CD14-positive monocyte (primary cell): Measurements from ENCODE around the gene ANXA4. TPM values are rescaled to one million over a fixed set of nuclear protein-coding genes. Genes with fewer than 3 reads are reported as not detected.
"Not testable (repeated sequence)": the region's sequence is repeated elsewhere in the genome, so short reads cannot be mapped to it uniquely, and the experiment has no call there.

Experiments used
- DNase-seq, 3 donors: peaks; one replicate each; pipeline ENCODE4 v3.0.0-alpha.2; 2011 to 2022
- H2AFZ ChIP-seq: 2 replicates; pipeline ENCODE4 v1.6.0; 2012; ENCODE audit warnings: mild to moderate bottlenecking, low read depth, low read length, inconsistent platforms; ENCODE audit not compliant: insufficient read depth, poor library complexity, severe bottlenecking
- H3K27ac ChIP-seq, 2 donors: 1 replicate in 1 of 2; 2 replicates in 1 of 2; pipeline ENCODE4 v1.5.1; 2012 to 2013; ENCODE audit warnings: low read length in 2 of 2, control low read depth in 1 of 2, inconsistent platforms in 1 of 2, low read depth in 1 of 2, mild to moderate bottlenecking in 1 of 2
- H3K27me3 ChIP-seq, 2 donors: one replicate each; pipeline versions ENCODE4 v1.6.0 to v1.6.1; 2011 to 2013; ENCODE audit warnings: low read length in 2 of 2; ENCODE audit not compliant: control insufficient read depth in 2 of 2, insufficient read depth in 2 of 2
- H3K36me3 ChIP-seq, 2 donors: replicated peaks in 1 of 2; 1 replicate in 1 of 2; 2 replicates in 1 of 2; pipeline versions ENCODE4 v1.5.1 to v1.6.1; 2012 to 2013; ENCODE audit warnings: low read length in 2 of 2, control low read depth in 1 of 2, inconsistent platforms in 1 of 2, mild to moderate bottlenecking in 1 of 2; ENCODE audit not compliant: insufficient read depth in 2 of 2, control insufficient read depth in 1 of 2
- H3K4me1 ChIP-seq, 2 donors: 1 replicate in 1 of 2; 2 replicates in 1 of 2; pipeline versions ENCODE4 v1.5.1 to v1.6.1; 2012 to 2013; ENCODE audit warnings: low read length in 2 of 2, control low read depth in 1 of 2, inconsistent platforms in 1 of 2, mild to moderate bottlenecking in 1 of 2, moderate library complexity in 1 of 2; ENCODE audit not compliant: insufficient read depth in 2 of 2, control insufficient read depth in 1 of 2
- H3K4me2 ChIP-seq: replicated peaks from 2 replicates; pipeline ENCODE3; 2012; ENCODE audit warnings: low read length, moderate library complexity, mild to moderate bottlenecking; ENCODE audit not compliant: poor library complexity, severe bottlenecking; ENCODE audit errors: extremely low read depth
- H3K4me3 ChIP-seq, 3 experiments: fragments of 200-600 bp in 1 of 3; sonication (generic) in 1 of 3; replicated peaks in 1 of 3; 1 replicate in 2 of 3; 2 replicates in 1 of 3; pipeline ENCODE4 v1.5.1; 2011 to 2013; ENCODE audit warnings: low read length in 3 of 3, mild to moderate bottlenecking in 3 of 3, control low read depth in 2 of 3, low read depth in 2 of 3, inconsistent platforms in 1 of 3, moderate library complexity in 1 of 3
- H3K79me2 ChIP-seq: 2 replicates; pipeline ENCODE4 v1.6.0; 2012; ENCODE audit warnings: mild to moderate bottlenecking, control low read depth, inconsistent platforms, low read length, moderate library complexity; ENCODE audit not compliant: insufficient read depth
- H3K9ac ChIP-seq: 2 replicates; pipeline ENCODE4 v1.6.0; 2017; ENCODE audit warnings: low read length, mild to moderate bottlenecking; ENCODE audit not compliant: insufficient read depth, poor library complexity, severe bottlenecking
- H3K9me3 ChIP-seq, 2 donors: replicated peaks in 1 of 2; 1 replicate in 1 of 2; 2 replicates in 1 of 2; pipeline versions ENCODE4 v1.5.1 to v1.6.1; 2012 to 2013; ENCODE audit warnings: low read length in 2 of 2, control low read depth in 1 of 2; ENCODE audit not compliant: control insufficient read depth in 1 of 2, insufficient read depth in 1 of 2
- H4K20me1 ChIP-seq: 2 replicates; pipeline ENCODE4 v1.6.0; 2012; ENCODE audit warnings: mild to moderate bottlenecking, low read length, control low read depth, moderate library complexity; ENCODE audit not compliant: insufficient read depth
- H3K27ac Mint-ChIP-seq, 7 donors: one replicate each; pipeline ENCODE4 v1.8.0; 2020; ENCODE audit warnings: mild to moderate bottlenecking in 7 of 7, mixed read lengths in 7 of 7, moderate library complexity in 6 of 7, inconsistent platforms in 2 of 7
- H3K27me3 Mint-ChIP-seq, 3 donors: one replicate each; pipeline ENCODE4 v1.8.0; 2021 to 2022; ENCODE audit warnings: low read depth in 3 of 3, mild to moderate bottlenecking in 3 of 3, mixed read lengths in 3 of 3, moderate library complexity in 3 of 3, inconsistent platforms in 1 of 3
- H3K36me3 Mint-ChIP-seq, 2 donors: one replicate each; pipeline ENCODE4 v1.8.0; 2020; ENCODE audit warnings: mixed read lengths in 2 of 2, inconsistent platforms in 1 of 2, mild to moderate bottlenecking in 1 of 2
- H3K4me1 Mint-ChIP-seq: one replicate; pipeline ENCODE4 v1.8.0; 2020; ENCODE audit warnings: mild to moderate bottlenecking, mixed read lengths
- H3K4me3 Mint-ChIP-seq, 2 donors: one replicate each; pipeline ENCODE4 v1.8.0; 2020; ENCODE audit warnings: mild to moderate bottlenecking in 2 of 2, mixed read lengths in 2 of 2, moderate library complexity in 1 of 2
- H3K9me3 Mint-ChIP-seq, 7 donors: one replicate each; pipeline ENCODE4 v1.8.0; 2020 to 2022; ENCODE audit warnings: mixed read lengths in 7 of 7, mild to moderate bottlenecking in 6 of 7, moderate library complexity in 6 of 7, inconsistent platforms in 2 of 7
- CTCF ChIP-seq: fragments of 200-600 bp; IDR thresholded peaks from one replicate; pipeline ENCODE4 v1.8.0; 2022; ENCODE audit warnings: antibody characterized with exemption, mild to moderate bottlenecking
- WGBS: methylation state at CpG from one replicate; pipeline ENCODE4 v1.1.5; 2013; ENCODE audit warnings: missing lambda C conversion rate; ENCODE audit not compliant: insufficient coverage; 5-methylcytosine and 5-hydroxymethylcytosine counted together
- intact Hi-C, 2 donors: fragments of 100-400 bp; cut with micrococcal nuclease; formaldehyde crosslinking; loops; one replicate each; pipeline versions ENCODE4 v1.15.0 to v1.15.1; 2023
- polyA plus RNA-seq, 3 donors: library from polyadenylated mRNA; depleted of rRNA in 1 of 3; unstranded in 2 of 3; stranded (reverse) in 1 of 3; fragments of 300-500 nt in 2 of 3; fragments of >200 nt in 1 of 3; fragmentation: Illumina TruSeq in 2 of 3; gene quantifications; 1 replicate in 2 of 3; 2 replicates in 1 of 3; pipeline ENCODE4 v1.2.3, GENCODE V29; 2012 to 2021

ANXA4 gene
- polyA plus RNA-seq, 3 donors, result 30.0 to 95.7 (median 64.7) TPM

DNA sequence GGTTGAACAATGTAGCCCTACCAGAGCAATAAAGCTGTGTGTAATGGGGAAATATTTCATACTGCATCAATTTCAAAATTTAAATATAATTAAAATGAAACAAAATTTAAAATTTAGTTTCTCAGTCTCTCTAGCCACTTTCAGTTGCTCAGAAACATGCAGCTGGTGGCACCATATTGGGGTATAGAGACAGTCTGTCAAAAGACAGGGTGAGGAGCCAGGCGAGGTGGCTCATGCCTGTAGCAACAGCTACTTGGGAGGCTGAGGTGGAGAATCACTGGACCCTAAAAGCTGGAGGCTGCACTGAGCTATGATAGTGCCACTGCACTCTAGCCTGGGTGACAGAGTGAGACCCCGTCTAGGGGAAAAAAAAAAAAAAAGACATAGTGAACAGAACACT is 20.1 kb downstream of the ANXA4 start:
- peaks cover 16 to 38% of the 10 kb centered on the region in 2 donors for H3K36me3 Mint-ChIP-seq
- peaks cover 31% of the 10 kb centered on the region for H3K4me1 Mint-ChIP-seq
- WGBS, result 93% methylated on average over 2 of the region's 2 CpGs
- H3K9ac ChIP-seq, result no peak overlapping the region
- H3K4me3 ChIP-seq, result no peak overlapping the region
- intact Hi-C loops, result no loop called here
- H3K4me2 ChIP-seq, result no peak overlapping the region
- H3K79me2 ChIP-seq, result peaks cover 31% of the 10 kb centered on the region
- peaks cover 14 to 24% of the 10 kb centered on the region in 2 donors for H3K4me1 ChIP-seq
- no peak for TF ChIP-seq CTCF
- no peaks in the 10 kb centered on the region for H3K27me3 ChIP-seq
- no peak overlapping the region for H3K4me3 Mint-ChIP-seq
- no peak overlapping the region for H2AFZ ChIP-seq
- H3K36me3 ChIP-seq, result peaks cover 4 to 9% of the 10 kb centered on the region in 2 donors
- no peaks in the 10 kb centered on the region for H3K9me3 Mint-ChIP-seq
- peaks cover 0 to 5% (median 1%) of the 10 kb centered on the region in 3 donors for H3K27me3 Mint-ChIP-seq
- H3K27ac Mint-ChIP-seq, result peak overlapping the region in 4 of 7 donors; percentile 13 to 72 (median 36)
- no peaks in the 10 kb centered on the region for H4K20me1 ChIP-seq
- no peak overlapping the region for H3K27ac ChIP-seq
- DNase-seq, result no peak
- H3K9me3 ChIP-seq, result no peaks in the 10 kb centered on the region

GRCh38 chr2:69762513-69763494 is 20.9 kb downstream of the ANXA4 start:
- peaks cover 31% of the 10 kb centered on the region for H3K79me2 ChIP-seq
- H3K4me1 ChIP-seq, result peaks cover 14 to 24% of the 10 kb centered on the region in 2 donors
- peak overlapping the region in 6 of 7 donors; percentile 5 to 78 (median 33) for H3K27ac Mint-ChIP-seq
- WGBS, result 71% methylated on average over 11 of the region's 14 CpGs
- no peak overlapping the region for H2AFZ ChIP-seq
- no peak overlapping the region for H3K9ac ChIP-seq
- H3K36me3 Mint-ChIP-seq, result peaks cover 16 to 35% of the 10 kb centered on the region in 2 donors
- no peak overlapping the region for H3K4me3 Mint-ChIP-seq
- H3K4me2 ChIP-seq, result no peak overlapping the region
- no peaks in the 10 kb centered on the region for H3K9me3 Mint-ChIP-seq
- H3K27me3 ChIP-seq, result no peaks in the 10 kb centered on the region
- peaks cover 3 to 7% of the 10 kb centered on the region in 2 donors for H3K36me3 ChIP-seq
- DNase-seq, result peak; percentile 15 to 30 (median 18)
- peak overlapping the region in 1 of 2 donors; percentile 14 for H3K27ac ChIP-seq
- peaks cover 0 to 5% (median 4%) of the 10 kb centered on the region in 3 donors for H3K27me3 Mint-ChIP-seq
- intact Hi-C loops, result no loop called here
- H3K4me3 ChIP-seq, result no peak overlapping the region
- H4K20me1 ChIP-seq, result no peaks in the 10 kb centered on the region
- no peak for TF ChIP-seq CTCF
- H3K9me3 ChIP-seq, result no peaks in the 10 kb centered on the region
- peaks cover 31% of the 10 kb centered on the region for H3K4me1 Mint-ChIP-seq

DNA sequence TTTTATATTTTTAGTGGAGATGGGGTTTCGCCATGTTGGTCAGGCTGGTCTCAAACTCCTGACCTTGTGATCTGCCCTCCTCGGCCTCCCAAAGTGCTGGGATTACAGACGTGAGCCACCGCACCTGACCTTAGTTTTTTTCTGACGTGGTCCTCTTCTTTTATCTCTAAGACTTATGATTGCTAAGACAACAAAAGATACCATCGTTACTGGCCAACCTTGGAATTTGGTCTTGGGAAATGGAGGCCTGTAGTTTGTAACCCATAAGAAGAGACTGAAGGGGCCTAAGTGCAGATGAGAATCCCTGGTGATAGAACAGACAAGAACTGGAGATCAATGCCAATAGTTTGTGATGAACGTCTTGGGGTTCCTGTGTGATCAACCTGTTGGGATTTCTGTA is 21.9 kb downstream of the ANXA4 start:
- H3K27ac ChIP-seq, H4K20me1 ChIP-seq, H3K9me3 ChIP-seq, H3K4me3 Mint-ChIP-seq, DNase-seq, H3K4me2 ChIP-seq, H3K27me3 Mint-ChIP-seq, H3K4me3 ChIP-seq, intact Hi-C loops, H3K27me3 ChIP-seq, H3K9ac ChIP-seq, H3K36me3 ChIP-seq, H2AFZ ChIP-seq, H3K27ac Mint-ChIP-seq, H3K9me3 Mint-ChIP-seq: not testable (repeated sequence)
- H3K4me1 ChIP-seq, result peaks cover 14 to 28% of the 10 kb centered on the region in 2 donors
- WGBS, result 100% methylated on average over 1 of the region's 7 CpGs
- peaks cover 37% of the 10 kb centered on the region for H3K79me2 ChIP-seq
- Mint-ChIP-seq H3K4me1 (peaks cover 39% of the 10 kb centered on the region), H3K36me3 (peaks cover 13 to 26% of the 10 kb centered on the region in 2 donors)
